Lung (tissue), 12 donors: ENCODE results near the gene SNTG2. TPM values are rescaled to one million over a fixed set of nuclear protein-coding genes. Genes with fewer than 3 reads are reported as not detected.

Source experiments
- ATAC-seq: fragments of 200-7000 bp; cut with Tn5 transposase; one replicate; pipeline ENCODE4 v1.9.1; 2020; ENCODE audit warnings: moderate number of reproducible peaks; ENCODE audit not compliant: insufficient read depth, low FRiP score
- DNase-seq, 3 donors: peaks; one replicate each; pipeline ENCODE4 v3.0.0-alpha.2; 2013 to 2017
- H3K27ac ChIP-seq, 2 donors: one replicate each; pipeline ENCODE4 v1.5.1; 2013; ENCODE audit warnings: mild to moderate bottlenecking in 2 of 2, moderate library complexity in 2 of 2, control low read depth in 1 of 2, inconsistent platforms in 1 of 2, low read depth in 1 of 2, low read length in 1 of 2
- H3K27me3 ChIP-seq, 3 donors: one replicate each; pipeline ENCODE4 v1.5.1; 2013; ENCODE audit warnings: low read length in 2 of 3; ENCODE audit not compliant: control insufficient read depth in 3 of 3, insufficient read depth in 3 of 3
- H3K36me3 ChIP-seq, 4 donors: one replicate each; pipeline ENCODE4 v1.5.1; 2013; ENCODE audit warnings: low read length in 4 of 4, mild to moderate bottlenecking in 1 of 4, moderate library complexity in 1 of 4; ENCODE audit not compliant: control insufficient read depth in 4 of 4, insufficient read depth in 4 of 4
- H3K4me1 ChIP-seq, 5 donors: one replicate each; pipeline ENCODE4 v1.5.1; 2013; ENCODE audit warnings: low read length in 5 of 5, mild to moderate bottlenecking in 2 of 5, moderate library complexity in 1 of 5; ENCODE audit not compliant: control insufficient read depth in 5 of 5, insufficient read depth in 5 of 5
- H3K4me3 ChIP-seq: one replicate; pipeline ENCODE4 v1.5.1; 2013; ENCODE audit warnings: mild to moderate bottlenecking, control low read depth, moderate library complexity
- H3K9ac ChIP-seq, 2 donors: one replicate each; pipeline ENCODE4 v1.5.1; 2013; ENCODE audit warnings: low read length in 2 of 2, control low read depth in 1 of 2; ENCODE audit not compliant: insufficient read depth in 1 of 2
- H3K9me3 ChIP-seq, 4 donors: one replicate each; pipeline ENCODE4 v1.5.1; 2013; ENCODE audit warnings: low read length in 3 of 4, mild to moderate bottlenecking in 1 of 4, moderate library complexity in 1 of 4; ENCODE audit not compliant: control insufficient read depth in 4 of 4, insufficient read depth in 3 of 4
- CTCF ChIP-seq: IDR thresholded peaks from 2 replicates; pipeline ENCODE4 v1.5.1; 2012; ENCODE audit warnings: mild to moderate bottlenecking; ENCODE audit errors: control extremely low read depth, extremely low read depth
- WGBS, 2 donors: extraction: QIAGEN DNeasy Blood & Tissue Kit; methylation state at CpG; one replicate each; pipeline ENCODE4 v1.1.7; 2013; 5-methylcytosine and 5-hydroxymethylcytosine counted together
- polyA plus RNA-seq, 2 donors: library from polyadenylated mRNA; stranded (reverse); fragments of 200-250 nt; gene quantifications; one replicate each; pipeline ENCODE4 v1.2.1, GENCODE V29; 2013
- total RNA-seq, 2 donors: library from RNA; depleted of rRNA in 1 of 2; stranded (reverse); fragments of >200 nt in 1 of 2; gene quantifications; one replicate each; pipeline ENCODE4 v1.2.1, GENCODE V29; 2014 to 2021
- donor health status: control.
- donor health status: control.
- donor health status: Bipolar disorder and iron deficiency.
- donor health status: healthy.
- donor health status: DM: yes; HTN: yes; CAD: no.

The SNTG2 gene
- total and polyA plus RNA-seq, 4 donors: 0.31 to 1.8 (median 1.2) TPM

- no peak overlapping the region for H3K9ac ChIP-seq
- no peak for DNase-seq
- TF ChIP-seq CTCF: no peak
Measured at GRCh38 chr2:1147873-1148612, 197.4 kb downstream of the SNTG2 start.

GRCh38 chr2:1150724-1151511, 200.3 kb downstream of the SNTG2 start:
- H3K27ac ChIP-seq: no peak overlapping the region
- H3K9me3 ChIP-seq: peaks cover 0 to 3% (median 1%) of the 10 kb centered on the region in 4 donors
- no peak overlapping the region for H3K4me3 ChIP-seq
- peaks cover 0 to 8% (median 2%) of the 10 kb centered on the region in 5 donors for H3K4me1 ChIP-seq
- no peaks in the 10 kb centered on the region for H3K36me3 ChIP-seq
- ATAC-seq: no peak
- no peak for TF ChIP-seq CTCF
- DNase-seq: no peak
- no peak overlapping the region for H3K9ac ChIP-seq
- WGBS, 2 donors: 69 to 74% methylated on average over 13 of the region's 13 CpGs
- peaks cover 0 to 6% (median 0%) of the 10 kb centered on the region in 3 donors for H3K27me3 ChIP-seq

More at GRCh38 chr2:1147873-1148612, 197.4 kb downstream of the SNTG2 start:
- Histone ChIP-seq H3K4me3 (no peak overlapping the region), H3K27ac (no peak overlapping the region), H3K36me3 (no peaks in the 10 kb centered on the region), H3K4me1 (peaks cover 0 to 2% (median 0%) of the 10 kb centered on the region in 5 donors), H3K27me3 (peaks cover 0 to 6% (median 0%) of the 10 kb centered on the region in 3 donors), H3K9me3 (peaks cover 0 to 4% (median under 1%) of the 10 kb centered on the region in 4 donors)
- 47 to 50% methylated on average over 5 of the region's 5 CpGs for WGBS, 2 donors
- ATAC-seq: no peak

GRCh38 chr2:1152375-1152774, 201.7 kb downstream of the SNTG2 start:
- H3K27ac ChIP-seq: no peak overlapping the region
- H3K4me1 ChIP-seq: peaks cover 0 to 8% (median 2%) of the 10 kb centered on the region in 5 donors
- no peak overlapping the region for H3K9ac ChIP-seq
- H3K27me3 ChIP-seq: peaks cover 0 to 6% (median 0%) of the 10 kb centered on the region in 3 donors
- DNase-seq: no peak
- 81 to 82% methylated on average over 7 of the region's 7 CpGs for whole genome bisulfite sequencing, 2 donors
- H3K4me3 ChIP-seq: no peak overlapping the region
- H3K36me3 ChIP-seq: no peaks in the 10 kb centered on the region
- ATAC-seq: no peak
- H3K9me3 ChIP-seq: peaks cover 0 to 5% (median 0%) of the 10 kb centered on the region in 4 donors
- TF ChIP-seq CTCF: no peak
